ENCODE measurements around the gene RNF128. TPM values are rescaled to one million over a fixed set of nuclear protein-coding genes. Genes with fewer than 3 reads are reported as not detected.

Gene RNF128
- total RNA-seq, 1 donor from 2014 or later, result 0.13 TPM

Other genes with a start within 250 kb of the RNF128 start
- gene RADX, start 114.7 kb upstream of the RNF128 start, total RNA-seq, result 0.97 TPM
- gene TBC1D8B, start 76.0 kb downstream of the RNF128 start, total RNA-seq, result 1.9 TPM
- not detected for gene RIPPLY1, start 176.6 kb downstream of the RNF128 start, total RNA-seq
- not detected for gene CLDN2, start 193.7 kb downstream of the RNF128 start, total RNA-seq

Measured in Right ventricle myocardium superior (tissue), 1 donor.